GM12873 (cell line): ENCODE results near the gene ZNF764.
A peak's percentile ranks its signal among the peaks of the same experiment; 100 is the strongest.

ENCODE experiments used
- TF ChIP-seq, protein P1 (sequence below): IDR thresholded peaks from 2 replicates; pipeline ENCODE4 v1.5.1; 2012; ENCODE audit warnings: low read depth, mild to moderate bottlenecking, moderate library complexity, low read length, control low read depth; ENCODE audit not compliant: insufficient read depth; ENCODE audit errors: missing control alignments

Gene ZNF764

DNA sequence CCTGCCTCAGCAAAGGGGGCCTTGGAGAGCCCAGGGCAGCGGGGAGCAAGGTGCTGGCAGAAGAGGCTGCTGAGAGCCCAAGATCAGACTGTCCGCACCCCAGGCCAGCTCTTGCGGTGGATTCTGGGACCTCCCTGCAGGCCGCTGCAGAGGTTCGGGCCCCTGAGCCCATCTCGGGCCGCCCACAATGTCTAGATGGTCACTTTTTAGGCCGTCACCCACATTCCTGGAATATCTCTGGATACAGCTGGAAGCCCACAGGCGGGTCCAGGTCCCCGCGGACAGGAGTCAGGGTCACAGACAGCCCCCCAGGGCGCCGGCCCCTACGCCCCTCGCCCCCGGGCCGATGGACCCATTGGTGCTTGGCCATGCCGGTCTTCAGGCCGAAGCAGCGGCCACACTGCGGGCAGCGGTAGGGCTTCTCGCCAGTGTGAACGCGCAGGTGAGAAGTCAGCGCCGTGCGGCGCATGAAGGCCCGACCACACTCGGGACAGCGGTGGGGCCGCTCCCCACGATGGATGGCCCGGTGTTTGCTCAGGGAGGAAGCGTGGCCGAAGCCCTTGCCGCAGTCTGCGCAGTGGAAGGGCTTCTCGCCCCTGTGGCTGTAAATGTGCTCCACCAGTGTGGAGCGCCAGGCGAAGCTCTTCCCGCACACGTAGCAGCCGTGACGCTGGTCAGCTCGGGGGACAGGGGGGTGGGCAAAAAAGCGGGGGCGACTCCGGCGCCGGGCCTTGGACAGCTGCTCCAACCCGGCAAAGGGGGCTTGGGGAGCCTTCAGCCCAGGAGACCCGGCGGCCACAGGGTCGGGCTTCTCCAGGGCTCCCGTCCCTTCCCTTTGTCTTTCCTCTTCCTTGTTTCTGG, 25.7 kb downstream of the ZNF764 start:
- TF ChIP-seq, protein P1, sequence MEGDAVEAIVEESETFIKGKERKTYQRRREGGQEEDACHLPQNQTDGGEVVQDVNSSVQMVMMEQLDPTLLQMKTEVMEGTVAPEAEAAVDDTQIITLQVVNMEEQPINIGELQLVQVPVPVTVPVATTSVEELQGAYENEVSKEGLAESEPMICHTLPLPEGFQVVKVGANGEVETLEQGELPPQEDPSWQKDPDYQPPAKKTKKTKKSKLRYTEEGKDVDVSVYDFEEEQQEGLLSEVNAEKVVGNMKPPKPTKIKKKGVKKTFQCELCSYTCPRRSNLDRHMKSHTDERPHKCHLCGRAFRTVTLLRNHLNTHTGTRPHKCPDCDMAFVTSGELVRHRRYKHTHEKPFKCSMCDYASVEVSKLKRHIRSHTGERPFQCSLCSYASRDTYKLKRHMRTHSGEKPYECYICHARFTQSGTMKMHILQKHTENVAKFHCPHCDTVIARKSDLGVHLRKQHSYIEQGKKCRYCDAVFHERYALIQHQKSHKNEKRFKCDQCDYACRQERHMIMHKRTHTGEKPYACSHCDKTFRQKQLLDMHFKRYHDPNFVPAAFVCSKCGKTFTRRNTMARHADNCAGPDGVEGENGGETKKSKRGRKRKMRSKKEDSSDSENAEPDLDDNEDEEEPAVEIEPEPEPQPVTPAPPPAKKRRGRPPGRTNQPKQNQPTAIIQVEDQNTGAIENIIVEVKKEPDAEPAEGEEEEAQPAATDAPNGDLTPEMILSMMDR = no peak

DNA sequence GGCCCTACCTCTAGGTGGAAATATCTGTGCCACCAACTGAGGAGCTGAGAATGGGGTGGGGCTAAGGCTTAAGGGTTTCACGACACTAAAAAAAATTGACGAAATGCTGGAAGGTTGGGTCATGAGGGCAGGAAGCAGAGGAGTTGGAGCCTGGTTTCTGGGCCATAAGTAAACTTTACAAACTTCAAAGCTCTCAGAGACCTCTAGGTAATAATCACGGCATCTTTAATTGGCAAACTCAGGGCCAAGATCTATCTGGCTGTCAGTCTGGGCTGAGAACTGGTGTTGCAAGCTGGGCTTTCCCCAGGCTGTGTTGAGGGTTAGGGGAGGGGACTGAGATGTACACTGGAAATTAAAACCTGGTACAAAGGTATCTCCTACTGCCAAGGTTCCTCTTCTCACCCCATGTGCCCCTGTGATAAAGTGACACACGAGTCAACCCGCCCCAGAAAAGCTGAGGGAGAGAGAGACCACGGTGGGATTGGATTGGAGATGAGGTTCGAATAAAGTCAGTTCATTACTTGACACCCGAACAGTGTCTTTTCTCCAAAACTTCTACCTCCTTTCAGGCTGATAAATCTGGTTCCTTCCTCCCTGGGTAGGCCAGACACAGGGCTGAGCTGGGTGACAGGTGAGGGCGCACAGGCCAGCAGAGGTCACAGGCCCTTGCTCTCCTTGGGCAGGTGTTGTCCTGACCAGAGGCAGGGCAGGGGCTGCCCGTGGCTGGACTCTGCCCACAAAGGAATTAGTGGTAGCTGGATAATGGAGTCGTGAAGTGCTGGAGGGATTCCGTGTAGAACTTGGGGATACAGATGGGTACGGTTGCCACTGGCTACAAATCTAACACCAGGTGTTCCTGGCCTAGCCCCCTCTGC, 27.8 kb downstream of the ZNF764 start:
- TF ChIP-seq, protein P1 = no peak

DNA sequence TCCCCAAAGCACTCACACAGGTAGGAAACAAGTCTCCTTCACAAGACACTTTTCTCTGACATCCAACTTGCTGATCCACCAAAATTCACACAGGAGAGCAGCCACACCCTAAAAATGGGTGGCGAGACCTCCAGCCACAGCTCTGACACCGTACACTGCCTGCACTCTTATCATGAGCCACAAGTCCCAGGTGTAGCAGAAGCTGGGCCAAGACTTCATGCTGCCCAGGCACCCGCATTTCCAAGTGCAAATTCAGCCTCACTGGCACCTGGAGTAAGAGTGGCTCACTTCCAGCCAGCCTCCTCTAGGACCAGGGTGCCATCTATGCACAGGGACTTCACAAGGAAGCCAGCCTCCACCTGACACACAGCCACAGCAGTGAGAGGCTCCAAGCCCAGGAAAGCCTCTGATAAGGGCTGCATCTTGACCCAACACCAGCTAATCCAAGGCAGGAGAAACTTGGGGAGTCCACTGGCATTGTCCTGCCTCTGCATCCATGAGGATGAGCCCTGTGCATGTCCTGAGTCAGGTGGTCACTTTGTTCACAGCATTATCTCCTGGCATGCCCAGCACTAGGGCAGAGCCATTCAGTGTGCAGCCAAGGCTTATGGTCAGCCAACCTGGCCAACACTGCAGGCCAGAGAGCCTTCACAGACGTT, 29.2 kb downstream of the ZNF764 start:
- TF ChIP-seq, protein P1 = no peak

DNA sequence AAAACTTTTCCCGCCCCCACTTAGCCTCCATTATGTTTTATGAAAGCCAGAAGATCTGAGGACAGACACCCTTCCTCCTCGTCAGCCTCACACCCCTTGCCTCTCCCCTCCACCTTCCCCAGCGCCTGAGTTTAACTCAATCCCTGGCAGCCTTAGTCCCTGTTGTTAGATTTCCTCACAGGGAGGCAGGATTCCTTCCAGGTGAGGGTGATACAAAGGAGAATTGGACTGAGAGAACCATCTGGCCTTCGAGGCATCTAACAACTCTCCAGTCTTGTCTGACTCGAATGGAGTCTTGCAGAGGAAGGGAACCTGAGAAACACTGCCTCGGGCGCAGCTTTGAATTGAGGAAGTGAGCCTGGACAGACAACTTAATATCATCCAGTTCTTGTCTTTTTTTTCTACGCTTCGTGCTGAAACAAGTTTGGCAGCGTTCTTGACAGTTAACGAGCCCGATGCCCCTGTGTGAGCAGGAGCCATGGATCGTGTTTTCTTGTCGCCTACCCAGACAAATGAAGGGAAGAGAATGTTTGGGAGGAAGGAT, 30.5 kb downstream of the ZNF764 start:
- TF ChIP-seq, protein P1 = no peak

DNA sequence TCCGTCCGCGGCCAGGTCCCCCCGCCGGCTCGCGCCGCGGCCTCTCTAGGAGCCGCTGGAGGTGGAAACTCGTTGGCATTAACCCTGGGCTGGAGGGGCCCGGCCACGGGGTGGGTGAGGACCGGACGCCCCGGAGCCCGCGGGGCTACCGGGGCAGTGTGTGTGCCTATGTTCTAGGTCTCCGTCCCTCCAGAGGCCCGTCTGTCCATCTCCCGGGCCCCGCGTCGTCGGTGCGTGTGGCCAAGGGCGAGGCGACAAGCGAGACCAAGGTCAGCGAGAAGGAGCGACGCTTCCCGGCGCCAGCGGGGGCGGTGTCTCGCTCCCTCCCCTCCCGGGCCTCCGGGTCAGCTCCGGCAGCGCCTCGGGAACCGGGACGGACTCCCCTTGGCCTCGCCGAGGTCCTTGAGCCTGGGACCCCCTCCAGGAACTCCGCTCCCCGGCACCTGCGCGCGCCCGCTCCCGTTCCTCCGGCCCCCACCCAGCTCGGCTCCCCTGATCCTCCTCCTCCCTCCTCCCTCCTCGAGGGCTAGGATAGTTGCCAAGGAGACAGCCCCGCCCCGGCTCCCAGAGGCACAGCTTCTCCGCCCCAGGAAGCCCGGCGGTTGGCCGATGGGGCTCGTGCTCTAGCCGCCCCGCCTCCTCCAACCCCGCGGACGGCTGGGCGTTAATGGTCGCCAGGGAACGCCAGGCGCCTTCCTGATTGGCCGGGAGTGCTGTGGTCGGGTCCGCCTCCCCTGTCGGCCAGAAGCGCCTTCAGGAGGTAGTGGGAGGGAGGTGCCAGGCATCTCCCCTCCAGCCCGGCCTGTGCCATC, 31.1 kb downstream of the ZNF764 start:
- TF ChIP-seq, protein P1 = peak; percentile 42

DNA sequence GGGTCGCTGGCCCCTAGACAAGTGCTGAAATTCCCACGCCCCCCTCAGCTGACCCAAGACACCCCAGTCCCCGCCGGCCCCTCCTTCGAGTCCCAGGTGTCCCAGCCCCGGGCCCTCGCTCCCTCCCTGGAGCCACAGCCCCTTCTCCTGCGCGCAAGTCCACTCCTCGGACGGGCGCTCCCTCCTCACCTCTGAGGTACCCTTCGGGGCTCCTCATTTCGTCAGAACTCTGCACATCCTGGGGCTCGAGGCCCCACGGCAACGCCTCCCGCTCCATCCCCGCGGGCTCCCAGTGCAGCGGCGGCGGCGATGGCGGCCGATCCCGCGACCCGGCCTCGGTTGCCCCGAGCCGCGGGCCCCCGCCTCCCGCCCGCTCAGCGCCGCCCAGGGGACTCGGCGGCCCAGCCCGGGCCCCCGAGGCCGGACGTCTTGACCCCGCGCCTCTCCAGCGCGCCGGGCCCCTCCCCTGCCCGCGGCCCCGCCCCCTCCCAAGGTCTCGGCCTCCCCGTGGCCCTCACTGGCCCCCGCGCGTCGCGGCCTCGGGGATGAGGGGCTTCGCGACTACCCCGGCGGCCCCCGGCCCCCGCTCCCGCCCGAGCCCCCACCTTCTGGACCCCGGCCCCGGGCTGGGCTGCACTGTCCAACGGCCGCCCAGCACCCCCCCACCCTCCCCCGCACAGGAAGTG, 31.9 kb downstream of the ZNF764 start, which contains the start of gene ZNF768:
Gene ZNF768, minus strand, starts transcription at position 430 of the 686 bp plus-strand sequence. Its CDS starts 153 bp downstream, at position 277.
- TF ChIP-seq, protein P1 = no peak
